Activated T-cell treated with anti-CD3 and anti-CD28 coated beads, Interleukin-2, amount 50 U/mL, for 72 hours (primary cell): ENCODE data around the gene CD163L1. TPM values are rescaled to one million over a fixed set of nuclear protein-coding genes. Genes with fewer than 3 reads are reported as not detected.
"Not testable (repeated sequence)": the region's sequence is repeated elsewhere in the genome, so short reads cannot be mapped to it uniquely, and the experiment has no call there.

ENCODE experiments used
- ATAC-seq, 2 donors: fragments of 150-1000 bp; cut with Tn5 transposase; replicated peaks in 1 of 2; 2 replicates each; pipeline ENCODE4 v1.10.0; 2021; ENCODE audit warnings: moderate library complexity in 2 of 2, mild to moderate bottlenecking in 1 of 2
- DNase-seq, 2 donors: peaks; one replicate each; pipeline ENCODE4 v3.0.0; 2021 to 2022; ENCODE audit warnings: mixed read lengths in 1 of 2
- H3K27ac Mint-ChIP-seq: one replicate; pipeline ENCODE4 v1.8.0; 2022; ENCODE audit warnings: mild to moderate bottlenecking, moderate library complexity, mixed read lengths
- H3K27me3 Mint-ChIP-seq: one replicate; pipeline ENCODE4 v1.8.0; 2022; ENCODE audit warnings: low read depth, mixed read lengths
- H3K36me3 Mint-ChIP-seq, 2 donors: one replicate each; pipeline ENCODE4 v1.8.0; 2022; ENCODE audit warnings: mixed read lengths in 2 of 2, mild to moderate bottlenecking in 1 of 2; ENCODE audit not compliant: insufficient read depth in 2 of 2
- H3K4me1 Mint-ChIP-seq: one replicate; pipeline ENCODE4 v1.8.0; 2022; ENCODE audit warnings: low read depth, mixed read lengths
- H3K4me3 Mint-ChIP-seq, 2 donors: one replicate each; pipeline ENCODE4 v1.8.0; 2022; ENCODE audit warnings: mild to moderate bottlenecking in 2 of 2, mixed read lengths in 2 of 2, moderate library complexity in 2 of 2
- H3K9me3 Mint-ChIP-seq, 2 donors: one replicate each; pipeline ENCODE4 v1.8.0; 2022; ENCODE audit warnings: mixed read lengths in 2 of 2
- total RNA-seq, 2 donors: library from RNA; stranded (reverse); gene quantifications; one replicate each; pipeline ENCODE4 v1.2.3, GENCODE V29; 2022

The CD163L1 gene
- total RNA-seq, 2 donors from 2014 or later: not detected

DNA sequence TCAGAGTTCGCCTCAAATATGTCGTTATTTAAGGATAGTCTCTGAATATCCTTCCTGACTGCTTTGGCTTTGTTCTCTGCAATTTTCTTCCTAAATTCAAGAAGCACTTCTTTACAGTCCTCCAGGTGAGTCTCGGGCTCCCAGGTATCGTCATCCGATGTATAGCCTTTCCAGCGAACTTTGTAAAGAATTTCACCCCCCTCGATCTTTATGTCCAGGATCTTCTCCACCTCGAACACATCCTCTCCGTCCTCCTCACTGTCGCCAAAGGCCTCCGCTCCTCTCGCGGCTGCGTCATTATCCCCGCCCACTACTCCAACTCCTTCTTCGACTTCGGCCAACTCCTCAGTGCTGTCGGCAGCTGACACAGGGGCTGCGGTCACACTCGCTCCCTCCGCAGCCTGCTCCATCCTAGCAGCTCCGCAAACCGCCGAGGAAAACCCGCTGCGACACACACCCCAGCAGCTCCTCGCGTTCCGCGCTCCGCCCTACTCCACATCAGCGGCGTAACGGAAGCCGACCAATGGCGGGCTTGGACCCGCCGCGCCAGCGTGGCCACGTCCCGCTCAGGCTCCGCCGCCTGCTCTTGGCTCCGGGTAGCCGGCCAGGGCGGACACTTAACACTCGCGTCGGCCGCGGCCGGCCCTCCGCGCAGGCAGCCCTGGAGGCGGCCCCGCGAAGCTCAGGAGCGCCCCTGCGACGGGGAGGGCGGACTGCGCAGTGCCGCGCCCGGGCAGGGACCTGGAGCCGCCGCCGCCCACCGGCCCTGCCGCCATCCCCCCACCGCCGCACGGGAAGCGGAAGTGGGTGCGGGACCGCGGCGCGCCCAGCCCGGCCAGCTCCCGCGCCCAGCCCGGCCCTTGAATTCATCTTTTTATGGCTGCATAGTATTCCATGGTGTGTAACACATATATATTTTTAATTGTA is 4.1 kb downstream of the CD163L1 start:
- Mint-ChIP-seq H3K4me3 (peak overlapping the region; percentile 69 to 84), H3K4me1 (peaks cover 4% of the 10 kb centered on the region), H3K36me3 (no peaks in the 10 kb centered on the region), H3K9me3 (no peaks in the 10 kb centered on the region), H3K27ac (peak overlapping the region; percentile 7), H3K27me3 (peaks cover 33% of the 10 kb centered on the region)
- ATAC-seq: peak; percentile 91 to 92
- DNase-seq: peak; percentile 57 to 63

DNA sequence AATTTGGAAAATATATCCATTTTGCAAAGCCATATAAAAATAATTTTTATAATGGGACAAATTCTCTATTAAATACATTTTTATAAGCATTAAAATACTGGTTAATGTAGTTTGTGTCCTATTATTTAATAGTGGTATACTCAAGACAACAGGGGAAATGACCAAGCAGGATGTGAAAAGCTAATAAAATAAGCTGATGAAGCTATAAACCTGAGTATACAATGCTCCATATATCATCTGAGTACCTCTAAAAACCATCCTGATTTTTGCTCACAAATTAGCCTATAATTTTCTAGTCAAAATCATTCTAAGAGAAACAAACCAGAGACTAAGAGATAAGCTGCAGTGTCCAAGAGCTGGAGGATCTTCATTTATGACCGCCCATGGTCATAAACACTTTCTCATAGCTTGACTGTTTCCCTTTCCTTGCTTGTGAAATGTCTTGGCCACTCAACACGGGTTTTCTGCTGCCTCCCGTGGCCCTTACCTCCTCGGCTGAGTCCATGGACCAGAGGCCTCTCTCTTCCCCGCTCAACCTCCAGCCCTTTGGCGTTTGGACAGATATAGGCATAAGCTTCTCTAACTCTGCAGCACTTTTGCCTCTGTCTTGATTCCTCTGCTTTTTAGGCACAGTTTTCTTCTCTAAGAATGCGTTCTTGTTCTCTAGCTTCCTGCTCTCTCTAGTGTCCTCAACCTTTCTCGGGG is 5.5 kb downstream of the CD163L1 start:
- peaks cover 33% of the 10 kb centered on the region for H3K27me3 Mint-ChIP-seq
- not testable (repeated sequence) for H3K4me1 Mint-ChIP-seq, H3K36me3 Mint-ChIP-seq, DNase-seq, H3K9me3 Mint-ChIP-seq, H3K27ac Mint-ChIP-seq, H3K4me3 Mint-ChIP-seq, ATAC-seq

DNA sequence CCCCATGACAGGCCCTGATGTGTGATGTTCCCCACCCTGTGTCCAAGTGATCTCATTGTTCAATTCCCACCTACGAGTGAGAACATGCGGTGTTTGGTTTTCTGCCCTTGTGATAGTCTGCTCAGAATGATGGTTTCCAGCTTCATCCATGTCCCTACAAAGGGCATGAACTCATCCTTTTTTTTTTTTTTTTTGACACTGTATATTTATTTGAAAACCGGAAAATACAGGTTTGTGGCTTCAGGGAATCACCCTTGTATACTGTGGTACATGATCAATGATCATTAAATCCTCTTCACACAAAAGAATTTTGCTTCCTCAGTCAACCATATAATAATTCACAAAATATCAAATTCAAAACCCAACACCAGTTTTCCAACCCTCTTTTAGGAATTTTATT is 6.5 kb downstream of the CD163L1 start:
- H3K4me1 Mint-ChIP-seq, H3K4me3 Mint-ChIP-seq, H3K9me3 Mint-ChIP-seq, ATAC-seq, DNase-seq, H3K36me3 Mint-ChIP-seq, H3K27ac Mint-ChIP-seq: not testable (repeated sequence)
- H3K27me3 Mint-ChIP-seq: peaks cover 33% of the 10 kb centered on the region

DNA sequence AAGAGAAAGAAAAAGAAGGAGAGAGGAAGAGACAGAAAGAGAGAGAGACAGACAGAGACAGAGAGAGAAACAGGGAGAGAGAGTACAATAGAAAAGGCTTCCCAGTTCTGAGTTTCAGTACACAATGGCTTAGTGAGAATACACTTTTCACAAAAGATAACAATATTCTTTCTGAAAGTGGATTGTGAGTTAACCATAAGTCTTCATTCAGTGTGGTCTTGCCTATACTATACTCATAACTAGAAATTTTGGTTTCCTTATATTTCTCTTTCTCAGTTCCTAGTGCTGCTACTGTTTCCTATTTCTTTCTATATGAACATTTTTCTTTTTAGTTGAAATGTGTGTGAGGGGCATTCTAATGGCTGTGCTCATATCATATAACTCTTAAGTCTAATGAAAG is 9.3 kb downstream of the CD163L1 start:
- ATAC-seq (peak; percentile 68 to 76), DNase-seq (no peak)
- Mint-ChIP-seq H3K36me3 (no peaks in the 10 kb centered on the region), H3K27me3 (peaks cover 17% of the 10 kb centered on the region), H3K4me1 (peaks cover 1% of the 10 kb centered on the region), H3K9me3 (no peaks in the 10 kb centered on the region), H3K27ac (no peak overlapping the region), H3K4me3 (no peak overlapping the region)

DNA sequence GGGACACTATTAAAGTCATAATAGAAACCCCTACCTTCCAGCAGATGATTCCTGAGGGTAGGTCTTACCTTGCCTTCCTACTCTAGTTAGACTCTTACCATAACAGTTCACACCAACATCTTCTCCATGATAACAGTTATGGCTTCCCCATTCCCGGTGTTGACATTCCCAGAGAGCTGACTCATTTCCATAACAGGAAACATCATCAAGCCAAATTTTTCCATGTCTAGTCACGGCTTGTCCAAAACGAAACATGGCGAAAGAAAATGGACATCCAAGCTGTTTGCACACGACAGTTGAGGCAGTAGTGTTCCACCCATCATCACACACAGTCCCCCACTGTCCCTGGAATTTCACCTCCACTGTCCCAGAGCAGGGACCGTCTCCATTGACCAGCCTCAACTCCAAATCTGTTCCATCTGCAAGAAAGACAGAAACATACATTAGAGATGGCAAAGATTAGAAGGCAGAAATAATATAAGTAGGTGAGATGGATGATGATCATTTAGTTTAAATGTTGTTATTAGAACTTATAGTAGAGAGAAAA is 10.6 kb downstream of the CD163L1 start:
- no peaks in the 10 kb centered on the region for H3K4me1 Mint-ChIP-seq
- peaks cover 4% of the 10 kb centered on the region for H3K27me3 Mint-ChIP-seq
- no peaks in the 10 kb centered on the region for H3K9me3 Mint-ChIP-seq
- DNase-seq: no peak
- no peaks in the 10 kb centered on the region for H3K36me3 Mint-ChIP-seq
- no peak for ATAC-seq
- H3K27ac Mint-ChIP-seq: no peak overlapping the region
- H3K4me3 Mint-ChIP-seq: no peak overlapping the region

DNA sequence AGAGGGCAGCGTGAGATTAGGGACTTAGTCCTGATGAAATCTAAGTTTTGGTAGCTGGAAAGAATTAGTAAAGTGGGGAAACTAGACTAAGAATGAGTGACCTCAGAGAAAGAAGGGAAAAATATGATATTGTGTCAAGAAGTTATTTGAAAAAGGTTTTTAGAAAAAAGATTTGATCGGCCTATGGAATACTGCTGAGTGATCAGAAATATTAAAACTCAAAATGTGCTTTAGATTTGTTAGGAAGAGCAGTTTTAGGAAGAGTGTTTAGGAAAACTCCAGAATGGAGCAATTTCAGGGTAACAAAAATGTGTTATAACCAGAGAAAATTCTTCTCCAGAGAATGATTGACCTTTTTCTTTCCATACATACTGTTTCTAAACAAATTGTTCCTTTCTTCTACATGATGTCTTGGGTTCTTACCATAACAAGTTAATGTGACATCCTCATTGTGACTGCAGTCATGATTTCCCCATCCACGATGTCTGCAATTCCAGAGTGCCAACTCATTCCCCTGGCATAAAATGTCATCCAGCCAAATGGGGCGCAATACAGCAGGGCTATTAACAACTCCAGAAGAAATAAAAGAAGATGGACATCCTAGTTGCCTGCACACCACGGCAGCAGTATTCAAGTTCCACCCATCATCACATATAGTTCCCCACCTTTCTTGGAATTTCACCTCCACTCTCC is 11.8 kb downstream of the CD163L1 start:
- Mint-ChIP-seq H3K36me3 (no peaks in the 10 kb centered on the region), H3K27ac (no peak overlapping the region), H3K4me1 (no peaks in the 10 kb centered on the region), H3K9me3 (no peaks in the 10 kb centered on the region), H3K27me3 (peaks cover 4% of the 10 kb centered on the region), H3K4me3 (no peak overlapping the region)
- ATAC-seq (no peak), DNase-seq (no peak)

DNA sequence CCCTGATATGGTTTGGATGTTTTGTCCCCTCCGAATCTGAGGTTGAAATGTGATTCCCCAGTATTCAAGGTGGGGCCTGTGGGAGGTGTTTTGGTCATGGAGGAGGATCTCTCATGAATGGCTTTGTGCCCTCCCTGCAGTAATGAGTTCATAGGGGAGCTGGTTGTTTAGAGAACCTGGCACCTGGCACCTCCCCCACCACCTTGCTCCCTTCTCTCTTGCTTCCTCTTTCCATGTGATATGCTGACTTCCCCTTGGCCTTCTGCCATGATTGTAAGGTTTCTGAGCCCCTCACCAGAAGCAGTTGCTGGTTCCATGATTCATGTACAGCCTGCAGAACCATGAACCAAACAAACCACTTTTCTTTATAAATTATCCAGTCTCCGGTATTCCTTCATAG is 32.6 kb downstream of the CD163L1 start:
- Mint-ChIP-seq H3K4me1 (no peaks in the 10 kb centered on the region), H3K4me3 (no peak overlapping the region), H3K27ac (no peak overlapping the region), H3K27me3 (peaks cover 11% of the 10 kb centered on the region), H3K36me3 (no peaks in the 10 kb centered on the region), H3K9me3 (peaks cover 0 to 2% of the 10 kb centered on the region in 2 donors)
- ATAC-seq: no peak
- DNase-seq: no peak

DNA sequence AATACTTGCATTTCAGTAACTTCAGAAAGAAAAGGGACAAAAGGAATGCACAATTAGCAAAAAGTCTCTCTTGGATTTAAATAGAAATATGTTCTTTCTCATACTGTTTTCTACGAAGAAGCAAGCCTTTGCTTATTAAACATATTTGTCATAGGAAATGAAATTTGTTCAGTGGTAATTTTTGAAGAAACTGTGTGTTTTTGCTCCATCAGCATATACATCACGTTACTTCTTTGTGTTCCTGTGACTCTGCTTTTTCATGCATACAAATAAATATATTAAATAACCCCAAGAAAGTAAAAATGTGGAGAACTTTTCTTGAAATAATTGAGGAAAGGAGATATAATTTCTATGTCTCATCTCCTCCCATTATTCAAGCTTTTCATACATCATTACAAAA is 39.7 kb downstream of the CD163L1 start:
- Mint-ChIP-seq H3K27me3 (peaks cover 5% of the 10 kb centered on the region), H3K4me1 (no peaks in the 10 kb centered on the region), H3K27ac (no peak overlapping the region), H3K36me3 (no peaks in the 10 kb centered on the region), H3K4me3 (no peak overlapping the region), H3K9me3 (no peaks in the 10 kb centered on the region)
- ATAC-seq (no peak), DNase-seq (no peak)

DNA sequence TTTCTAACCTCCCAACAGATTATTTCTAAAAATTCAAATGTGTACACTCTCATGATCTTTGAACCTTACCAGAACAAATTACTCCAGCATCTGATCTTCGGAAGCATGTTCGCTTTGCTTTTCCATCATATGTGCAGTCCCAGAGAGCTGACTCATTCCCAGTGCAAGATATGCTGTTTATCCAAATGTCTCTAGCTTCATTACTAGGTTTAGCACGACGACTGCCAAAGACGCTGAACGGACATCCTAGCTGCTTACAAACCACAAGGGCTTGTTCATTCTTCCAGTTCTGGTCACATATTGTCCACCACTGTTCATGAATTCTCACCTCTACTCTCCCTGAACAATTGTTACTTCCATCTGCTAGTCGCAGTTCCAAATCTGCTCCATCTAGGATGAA is 40.5 kb downstream of the CD163L1 start:
- no peak overlapping the region for H3K4me3 Mint-ChIP-seq
- no peaks in the 10 kb centered on the region for H3K4me1 Mint-ChIP-seq
- no peak overlapping the region for H3K27ac Mint-ChIP-seq
- ATAC-seq: no peak
- no peak for DNase-seq
- H3K36me3 Mint-ChIP-seq: no peaks in the 10 kb centered on the region
- H3K9me3 Mint-ChIP-seq: no peaks in the 10 kb centered on the region
- H3K27me3 Mint-ChIP-seq: no peaks in the 10 kb centered on the region

DNA sequence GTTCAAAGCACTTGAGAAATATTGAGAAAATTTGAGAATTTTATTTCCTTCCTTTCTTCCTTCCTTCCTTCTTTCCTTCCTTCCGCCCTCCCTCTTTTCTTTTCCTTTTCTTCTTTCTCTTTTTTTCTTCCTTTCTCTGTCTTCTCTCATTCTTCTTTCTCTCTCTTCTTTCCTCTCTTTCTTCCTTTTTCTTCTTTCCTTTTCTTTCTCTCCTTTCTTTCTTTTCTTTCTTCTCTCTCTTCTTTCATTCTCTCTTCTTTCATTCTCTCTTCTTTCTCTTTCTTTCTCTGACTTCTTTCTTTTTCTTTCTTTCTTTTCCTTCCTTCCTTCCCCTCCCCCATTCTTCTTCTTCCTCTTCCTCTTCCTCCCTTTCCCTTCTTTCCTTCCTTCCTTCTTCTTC is 44.9 kb downstream of the CD163L1 start:
- DNase-seq: no peak
- no peak for ATAC-seq
- Mint-ChIP-seq H3K4me1 (peaks cover 5% of the 10 kb centered on the region), H3K27me3 (no peaks in the 10 kb centered on the region), H3K4me3 (no peak overlapping the region), H3K27ac (no peak overlapping the region), H3K36me3 (peaks cover 0 to 1% of the 10 kb centered on the region in 2 donors), H3K9me3 (peaks cover 0 to 4% of the 10 kb centered on the region in 2 donors)

DNA sequence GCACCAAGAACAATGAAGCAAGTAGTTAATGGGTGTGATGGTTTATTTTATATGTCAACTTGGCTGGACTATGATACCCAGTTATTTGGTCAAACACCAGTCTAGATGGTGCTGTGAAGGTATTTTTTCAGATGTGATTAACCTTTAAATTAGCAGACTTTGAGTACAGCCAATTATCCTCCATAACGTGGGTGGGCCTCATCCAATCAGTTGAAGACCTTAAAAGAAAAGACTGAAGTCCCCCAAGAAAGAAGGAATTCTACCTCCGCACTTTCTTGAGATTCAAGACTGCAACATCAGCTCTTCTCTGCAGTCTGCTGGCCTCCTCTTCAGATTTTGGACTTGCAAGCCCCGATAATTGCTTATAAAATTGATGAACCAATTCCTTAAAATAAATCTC is 47.5 kb downstream of the CD163L1 start:
- no peak overlapping the region for H3K27ac Mint-ChIP-seq
- no peak for ATAC-seq

DNA sequence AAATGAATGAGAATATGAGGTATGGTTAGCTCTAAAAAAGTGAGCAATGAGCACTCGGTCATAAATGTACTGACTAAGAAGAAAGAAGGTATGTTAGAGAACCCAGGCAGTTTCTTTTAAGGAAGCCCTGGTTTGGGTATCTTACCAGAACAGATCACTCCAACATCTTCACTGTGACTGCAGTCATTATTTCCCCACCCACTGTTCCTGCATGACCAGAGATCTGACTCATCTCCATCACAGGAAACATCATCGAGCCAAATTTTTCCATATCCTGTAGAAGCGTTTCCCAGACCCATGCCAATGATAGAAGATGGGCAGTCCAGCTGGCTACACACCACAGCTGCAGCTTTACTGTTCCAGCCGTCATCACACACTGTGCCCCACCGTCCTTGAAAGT is 48.0 kb downstream of the CD163L1 start:
- H3K27me3 Mint-ChIP-seq: peaks cover 8% of the 10 kb centered on the region
- no peak for DNase-seq
- no peak overlapping the region for H3K27ac Mint-ChIP-seq
- no peak for ATAC-seq
- H3K4me1 Mint-ChIP-seq: peaks cover 5% of the 10 kb centered on the region
- no peak overlapping the region for H3K4me3 Mint-ChIP-seq
- H3K36me3 Mint-ChIP-seq: peaks cover 0 to 3% of the 10 kb centered on the region in 2 donors
- peaks cover 6 to 10% of the 10 kb centered on the region in 2 donors for H3K9me3 Mint-ChIP-seq

More for the DNA sequence above, 47.5 kb downstream of the CD163L1 start:
- DNase-seq: no peak
- Mint-ChIP-seq H3K4me3 (no peak overlapping the region), H3K4me1 (peaks cover 5% of the 10 kb centered on the region), H3K27me3 (peaks cover 8% of the 10 kb centered on the region), H3K36me3 (peaks cover 0 to 3% of the 10 kb centered on the region in 2 donors), H3K9me3 (peaks cover 6 to 10% of the 10 kb centered on the region in 2 donors)

DNA sequence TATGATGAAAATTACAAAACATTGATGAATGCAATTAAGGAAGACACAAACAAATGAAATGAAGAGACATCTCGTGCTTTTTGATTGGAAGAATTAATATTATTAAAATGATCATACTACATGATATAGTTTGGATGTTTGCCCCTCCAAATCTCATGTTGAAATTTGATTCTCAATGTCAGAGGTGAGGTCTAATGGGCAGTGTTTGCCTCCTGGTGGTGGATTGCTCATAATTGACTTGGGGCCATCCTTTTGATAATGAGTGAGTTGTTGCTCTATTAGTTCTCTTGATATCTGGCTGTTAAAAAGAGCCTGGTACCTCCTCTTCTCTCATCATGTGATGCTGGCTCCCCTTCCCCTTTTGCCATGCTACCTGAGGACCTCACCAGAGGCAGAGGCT is 56.7 kb downstream of the CD163L1 start:
- ATAC-seq: no peak
- peaks cover 0 to 3% of the 10 kb centered on the region in 2 donors for H3K36me3 Mint-ChIP-seq
- H3K9me3 Mint-ChIP-seq: peaks cover 5 to 11% of the 10 kb centered on the region in 2 donors
- no peak overlapping the region for H3K4me3 Mint-ChIP-seq
- peaks cover 15% of the 10 kb centered on the region for H3K27me3 Mint-ChIP-seq
- H3K27ac Mint-ChIP-seq: no peak overlapping the region
- H3K4me1 Mint-ChIP-seq: no peaks in the 10 kb centered on the region
- DNase-seq: no peak
